Loucy (cell line): ENCODE measurements around the gene ZNF337.
A peak's percentile ranks its signal among the peaks of the same experiment; 100 is the strongest.

Experiments
- H2AFZ ChIP-seq: fragments of 200-600 bp; sonication (generic); 2 replicates; pipeline ENCODE4 v1.6.0; 2016; ENCODE audit warnings: antibody characterized with exemption, mild to moderate bottlenecking, low read length, moderate library complexity
- H3F3A ChIP-seq: fragments of 200-600 bp; 2 replicates; pipeline ENCODE4 v1.6.0; 2016; ENCODE audit warnings: antibody characterized with exemption, low read depth, mild to moderate bottlenecking
- H3K27me3 ChIP-seq: fragments of 200-600 bp; sonication (generic); 2 replicates; pipeline ENCODE4 v1.6.1; 2014; ENCODE audit warnings: low read length, mild to moderate bottlenecking; ENCODE audit not compliant: insufficient read depth, poor library complexity, severe bottlenecking
- H3K36me3 ChIP-seq: fragments of 200-600 bp; sonication (generic); 2 replicates; pipeline ENCODE4 v1.6.1; 2016; ENCODE audit warnings: low read length; ENCODE audit not compliant: insufficient read depth
- H3K4me1 ChIP-seq: fragments of 200-600 bp; sonication (generic); 2 replicates; pipeline ENCODE4 v1.5.1; 2014; ENCODE audit warnings: low read length, mild to moderate bottlenecking; ENCODE audit not compliant: insufficient read depth, poor library complexity, severe bottlenecking
- H3K4me2 ChIP-seq: fragments of 200-600 bp; sonication (generic); 2 replicates; pipeline ENCODE4 v1.6.0; 2014; ENCODE audit warnings: antibody characterized with exemption, low read length, low read depth, mild to moderate bottlenecking; ENCODE audit not compliant: poor library complexity, severe bottlenecking
- H3K4me3 ChIP-seq: fragments of 200-600 bp; sonication (generic); 2 replicates; pipeline ENCODE4 v1.5.1; 2014; ENCODE audit warnings: low read length, mild to moderate bottlenecking, mixed read lengths; ENCODE audit not compliant: poor library complexity, severe bottlenecking
- H3K79me2 ChIP-seq: fragments of 200-600 bp; sonication (generic); 2 replicates; pipeline ENCODE4 v1.6.1; 2014; ENCODE audit warnings: low read length; ENCODE audit not compliant: insufficient read depth
- H3K9ac ChIP-seq: fragments of 200-600 bp; sonication (generic); 2 replicates; pipeline ENCODE4 v1.6.0; 2014; ENCODE audit warnings: mild to moderate bottlenecking, low read depth, low read length, moderate library complexity; ENCODE audit not compliant: poor library complexity, severe bottlenecking
- H3K9me2 ChIP-seq: fragments of 200-600 bp; sonication (generic); replicated peaks from 2 replicates; pipeline ENCODE4 v1.6.1; 2016; ENCODE audit warnings: low read depth, low read length, mixed read lengths
- H3K9me3 ChIP-seq: fragments of 200-600 bp; sonication (generic); 2 replicates; pipeline ENCODE4 v1.6.1; 2014; ENCODE audit warnings: mild to moderate bottlenecking, antibody characterized with exemption, low read length, low read depth; ENCODE audit not compliant: insufficient read depth
- H4K20me1 ChIP-seq: fragments of 200-600 bp; sonication (generic); 2 replicates; pipeline ENCODE4 v1.6.0; 2014; ENCODE audit warnings: antibody characterized with exemption, low read length, mild to moderate bottlenecking; ENCODE audit not compliant: insufficient read depth, poor library complexity, severe bottlenecking
- CTCF ChIP-seq: fragments of 200-600 bp; sonication (generic); conservative IDR thresholded peaks from 2 replicates; pipeline ENCODE4 v1.5.1; 2014; ENCODE audit warnings: mild to moderate bottlenecking, antibody characterized with exemption, low read length
- EZH2phosphoT487 ChIP-seq: fragments of 200-600 bp; IDR thresholded peaks from 2 replicates; pipeline ENCODE4 v1.6.1; 2018; ENCODE audit warnings: antibody characterized with exemption, mild to moderate bottlenecking, moderate library complexity, borderline replicate concordance

The ZNF337 gene

GRCh38 chr20:25696371-25697131 lies at the start of gene ZNF337:
Gene ZNF337, minus strand, starts transcription at chr20:25696853. Its CDS starts 10,436 bp downstream, at chr20:25686417.
- peak within 1 kb of the TSS; percentile 95 for H2AFZ ChIP-seq
- no peak for TF ChIP-seq CTCF
- TF ChIP-seq EZH2phosphoT487: no peak
- peaks cover 3% of the 10 kb centered on the region for H3K27me3 ChIP-seq
- H3K79me2 ChIP-seq: peaks cover 20% of the 10 kb centered on the region
- peak within 1 kb of the TSS; percentile 99 for H3K9ac ChIP-seq
- 0 out of 2 replicates have a peak, but pooled peaks cover 3% of the 10 kb centered on the region for H3F3A ChIP-seq
- H3K4me3 ChIP-seq: peak within 1 kb of the TSS; percentile 84
- H4K20me1 ChIP-seq: no peaks in the 10 kb centered on the region
- peaks cover 6% of the 10 kb centered on the region; the same call in 1 of the 2 replicates for H3K9me3 ChIP-seq
- peak within 1 kb of the TSS; percentile 97 for H3K4me2 ChIP-seq
- no peaks in the 10 kb centered on the region for H3K36me3 ChIP-seq
- peaks cover 23% of the 10 kb centered on the region for H3K4me1 ChIP-seq
- H3K9me2 ChIP-seq: no peaks in the 10 kb centered on the region

GRCh38 chr20:25745738-25746137 lies 49.1 kb upstream of the ZNF337 start:
- Histone ChIP-seq H3K9ac (no peak overlapping the region), H3K36me3 (no peaks in the 10 kb centered on the region)
- no peak for TF ChIP-seq EZH2phosphoT487
- no peak for TF ChIP-seq CTCF

GRCh38 chr20:25745100-25745499 lies 48.4 kb upstream of the ZNF337 start:
- H2AFZ ChIP-seq: no peak overlapping the region
- no peaks in the 10 kb centered on the region for H4K20me1 ChIP-seq
- no peaks in the 10 kb centered on the region for H3K9me3 ChIP-seq
- no peak overlapping the region for H3K4me3 ChIP-seq
- TF ChIP-seq EZH2phosphoT487: no peak
- no peak for TF ChIP-seq CTCF
- no peaks in the 10 kb centered on the region for H3K79me2 ChIP-seq
- H3K36me3 ChIP-seq: no peaks in the 10 kb centered on the region
- H3F3A ChIP-seq: no peaks in the 10 kb centered on the region
- no peak overlapping the region for H3K4me2 ChIP-seq
- H3K9me2 ChIP-seq: no peaks in the 10 kb centered on the region
- H3K9ac ChIP-seq: no peak overlapping the region
- peaks cover under 1% of the 10 kb centered on the region for H3K4me1 ChIP-seq
- H3K27me3 ChIP-seq: no peaks in the 10 kb centered on the region

More at GRCh38 chr20:25745738-25746137, 49.1 kb upstream of the ZNF337 start:
- H4K20me1 ChIP-seq: no peaks in the 10 kb centered on the region
- H3K4me1 ChIP-seq: no peaks in the 10 kb centered on the region
- no peak overlapping the region for H3K4me3 ChIP-seq
- no peaks in the 10 kb centered on the region for H3K9me2 ChIP-seq
- no peaks in the 10 kb centered on the region for H3K79me2 ChIP-seq
- no peaks in the 10 kb centered on the region for H3K27me3 ChIP-seq
- H3K4me2 ChIP-seq: no peak overlapping the region
- no peak overlapping the region for H2AFZ ChIP-seq
- no peaks in the 10 kb centered on the region for H3K9me3 ChIP-seq
- no peaks in the 10 kb centered on the region for H3F3A ChIP-seq
